COLO668 (cell line): ENCODE measurements around the gene ESCO1.
"Not testable (repeated sequence)": the region's sequence is repeated elsewhere in the genome, so short reads cannot be mapped to it uniquely, and the experiment has no call there.

ENCODE experiments used
- DNase-seq: peaks from one replicate; lab custom pipeline; 2025; ENCODE audit not compliant: unreplicated experiment; lab: John Stamatoyannopoulos, UW

ESCO1 gene

GRCh38 chr18:21600526-21601410 lies at the start of gene ESCO1:
Gene ESCO1, minus strand, starts transcription at chr18:21600704. Its CDS starts 25,861 bp downstream, at chr18:21574843.
- peak; percentile 99 for DNase-seq

GRCh38 chr18:21640375-21640774 lies 39.9 kb upstream of the ESCO1 start:
- not testable (repeated sequence) for DNase-seq

- no peak for DNase-seq
Observed at GRCh38 chr18:21638822-21639221, 38.3 kb upstream of the ESCO1 start.

- DNase-seq, result no peak
Observed at GRCh38 chr18:21636769-21637168, 36.3 kb upstream of the ESCO1 start.

GRCh38 chr18:21634588-21635199 lies 34.2 kb upstream of the ESCO1 start:
- no peak for DNase-seq

GRCh38 chr18:21632393-21632792 lies 31.9 kb upstream of the ESCO1 start:
- no peak for DNase-seq

- DNase-seq, result no peak
Observed at GRCh38 chr18:21629089-21629832, 28.8 kb upstream of the ESCO1 start.

- DNase-seq, result not testable (repeated sequence)
Observed at GRCh38 chr18:21621640-21622039, 21.1 kb upstream of the ESCO1 start.

GRCh38 chr18:21612125-21613039 lies 11.9 kb upstream of the ESCO1 start, which contains the start of gene SNRPD1:
Gene SNRPD1, plus strand, starts transcription at chr18:21612314. Its CDS starts 116 bp downstream, at chr18:21612430.
- peak; percentile 97 for DNase-seq

- DNase-seq, result not testable (repeated sequence)
Observed at GRCh38 chr18:21611401-21612124, 11.1 kb upstream of the ESCO1 start.

GRCh38 chr18:21605213-21605612 lies 4.7 kb upstream of the ESCO1 start:
- no peak for DNase-seq

- no peak for DNase-seq
Observed at GRCh38 chr18:21604671-21605070, 4.2 kb upstream of the ESCO1 start.

GRCh38 chr18:21602299-21602587 lies 1.7 kb upstream of the ESCO1 start:
- DNase-seq, result no peak

GRCh38 chr18:21599585-21600525 lies 649 bp downstream of the ESCO1 start:
- peak; percentile 82 for DNase-seq

- peak; percentile 16 for DNase-seq
Observed at GRCh38 chr18:21598726-21599584, 1.5 kb downstream of the ESCO1 start.

GRCh38 chr18:21597620-21598019 lies 2.9 kb downstream of the ESCO1 start:
- no peak for DNase-seq

GRCh38 chr18:21593540-21594257 lies 6.8 kb downstream of the ESCO1 start:
- no peak for DNase-seq
